Psoas muscle (tissue), 8 donors: Measurements from ENCODE around the gene IPPK. TPM values are rescaled to one million over a fixed set of nuclear protein-coding genes. Genes with fewer than 3 reads are reported as not detected.

Experiments
- ATAC-seq, 4 donors: fragments of 200-7000 bp; cut with Tn5 transposase; one replicate each; pipeline ENCODE4 v1.9.1; 2020; ENCODE audit warnings: moderate library complexity in 3 of 4, mild to moderate bottlenecking in 2 of 4
- DNase-seq, 2 donors: peaks; one replicate each; pipeline ENCODE4 v3.0.0-alpha.2; 2020
- H3K27ac ChIP-seq: fragments of 200-600 bp; one replicate; pipeline ENCODE4 v1.8.0; 2022
- H3K27me3 ChIP-seq, 3 donors: fragments of 200-600 bp in 1 of 3; one replicate each; pipeline versions ENCODE4 v1.6.1 to v1.8.0; 2013 to 2022; ENCODE audit warnings: low read length in 2 of 3, mild to moderate bottlenecking in 2 of 3, moderate library complexity in 1 of 3; ENCODE audit not compliant: insufficient read depth in 3 of 3
- H3K36me3 ChIP-seq, 2 donors: fragments of 200-600 bp in 1 of 2; one replicate each; pipeline versions ENCODE4 v1.6.1 to v1.8.0; 2013 to 2022; ENCODE audit warnings: low read depth in 1 of 2, mild to moderate bottlenecking in 1 of 2, moderate library complexity in 1 of 2; ENCODE audit not compliant: insufficient read depth in 1 of 2
- H3K4me1 ChIP-seq: fragments of 200-600 bp; one replicate; pipeline ENCODE4 v1.8.0; 2022
- H3K4me3 ChIP-seq: fragments of 200-600 bp; one replicate; pipeline ENCODE4 v1.8.0; 2022; ENCODE audit warnings: mild to moderate bottlenecking
- H3K9me3 ChIP-seq: fragments of 200-600 bp; one replicate; pipeline ENCODE4 v1.8.0; 2022
- CTCF ChIP-seq: fragments of 200-600 bp; IDR thresholded peaks from one replicate; pipeline ENCODE4 v1.8.0; 2022; ENCODE audit warnings: antibody characterized with exemption
- WGBS, 3 donors: extraction: QIAGEN DNeasy Blood & Tissue Kit; methylation state at CpG; one replicate each; pipeline versions ENCODE4 v1.1.6 to v1.1.7; 2013; 5-methylcytosine and 5-hydroxymethylcytosine counted together
- intact Hi-C, 2 donors: fragments of 100-400 bp; cut with DNase I; formaldehyde crosslinking; loops; one replicate each; pipeline versions ENCODE4 v1.11.0 to v1.14.2; 2022
- polyA plus RNA-seq, 3 donors: library from polyadenylated mRNA; stranded (reverse); fragments of 200-250 nt; gene quantifications; one replicate each; pipeline ENCODE4 v1.2.3, GENCODE V29; 2013
- total RNA-seq, 4 donors: library from RNA; stranded (reverse); fragmentation: NEBNext Ultra II Directional in 2 of 4; extraction: Animal tissue kit (Norgen Biotek cat#: 25700) in 2 of 4; gene quantifications; one replicate each; pipeline versions ENCODE4 v1.2.1 to v1.2.4, GENCODE V29; 2021 to 2023
- donor health status: healthy with polysubstance abuse.
- donor health status: DM: no; HTN: no; CAD: no; lungs with moderate emphysema.
- donor health status: Bipolar disorder and iron deficiency.
- donor health status: healthy.
- donor health status: DM: yes; HTN: yes; CAD: no.
- donor health status: DM: no; HTN: no; CAD: no.
- donor health status: DM: no; HTN: no; CAD: no.
- donor health status: DM: yes; HTN: yes; CAD: no.

Gene IPPK
- total and polyA plus RNA-seq, 7 donors, result 3.9 to 10.5 (median 8.5) TPM

- intact Hi-C loops, result no loop called here
- Histone ChIP-seq H3K4me1 (no peaks in the 10 kb centered on the region), H3K36me3 (peaks cover 0 to 60% of the 10 kb centered on the region in 2 donors), H3K27ac (no peak overlapping the region), H3K27me3 (no peaks in the 10 kb centered on the region), H3K4me3 (no peak overlapping the region), H3K9me3 (no peaks in the 10 kb centered on the region)
- ATAC-seq (no peak), DNase-seq (no peak)
- TF ChIP-seq CTCF, result no peak
- 89 to 95% (median 94%) methylated on average over 7 of the region's 7 CpGs for WGBS, 3 donors
Observed at GRCh38 chr9:92655366-92655765, 14.6 kb downstream of the IPPK start.

- ATAC-seq (peak; percentile 42 to 83 (median 72)), DNase-seq (peak in 1 of 2 donors; percentile 41)
- Histone ChIP-seq H3K27ac (no peak overlapping the region), H3K9me3 (no peaks in the 10 kb centered on the region), H3K36me3 (peaks cover 0 to 65% of the 10 kb centered on the region in 2 donors), H3K4me3 (no peak overlapping the region), H3K27me3 (no peaks in the 10 kb centered on the region), H3K4me1 (no peaks in the 10 kb centered on the region)
- 69 to 82% (median 73%) methylated on average over 18 to 19 of the region's 19 CpGs for WGBS, 3 donors
- no peak for TF ChIP-seq CTCF
- intact Hi-C loops, result no loop called here
Observed at GRCh38 chr9:92654481-92655301, 15.2 kb downstream of the IPPK start.

DNA sequence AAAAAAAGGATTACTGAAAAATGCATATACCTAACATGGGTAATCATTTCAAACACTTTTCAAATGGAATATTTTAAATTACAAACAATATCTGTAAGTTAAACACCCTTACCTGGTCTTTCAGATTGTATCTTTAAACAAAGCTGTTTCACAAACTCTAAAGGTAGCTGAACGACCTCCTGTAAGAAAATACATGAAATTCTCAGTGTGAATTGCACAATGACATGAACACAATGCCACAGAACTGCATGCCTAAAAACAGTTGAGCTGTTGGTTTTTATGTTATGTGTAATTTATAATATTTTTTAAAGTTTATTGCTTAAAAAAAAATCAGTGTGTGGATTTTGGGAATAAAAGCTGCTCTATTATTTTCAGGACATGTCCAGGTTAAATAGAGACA, 17.5 kb downstream of the IPPK start:
- peaks cover 0 to 79% of the 10 kb centered on the region in 2 donors for H3K36me3 ChIP-seq
- H3K9me3 ChIP-seq, result no peaks in the 10 kb centered on the region
- H3K4me1 ChIP-seq, result no peaks in the 10 kb centered on the region
- no peak overlapping the region for H3K27ac ChIP-seq
- no peak overlapping the region for H3K4me3 ChIP-seq
- intact Hi-C loops, result no loop called here
- WGBS, 3 donors, result 57 to 93% (median 74%) methylated on average over 1 of the region's 1 CpG
- no peak for DNase-seq
- no peaks in the 10 kb centered on the region for H3K27me3 ChIP-seq
- no peak for TF ChIP-seq CTCF
- no peak for ATAC-seq

GRCh38 chr9:92650839-92651621, 18.9 kb downstream of the IPPK start:
- Histone ChIP-seq H3K4me3 (no peak overlapping the region), H3K4me1 (no peaks in the 10 kb centered on the region), H3K9me3 (no peaks in the 10 kb centered on the region), H3K27ac (no peak overlapping the region), H3K27me3 (no peaks in the 10 kb centered on the region), H3K36me3 (peaks cover 0 to 86% of the 10 kb centered on the region in 2 donors)
- TF ChIP-seq CTCF, result no peak
- DNase-seq, result peak in 1 of 2 donors; percentile 13
- ATAC-seq, result no peak
- intact Hi-C loops, result no loop called here
- 85 to 88% (median 86%) methylated on average over 10 of the region's 10 CpGs for WGBS, 3 donors
